Umbilical cord (tissue), 2 donors: ENCODE data around the gene TLCD1. TPM values are rescaled to one million over a fixed set of nuclear protein-coding genes. Genes with fewer than 3 reads are reported as not detected.
"Not testable (repeated sequence)": the region's sequence is repeated elsewhere in the genome, so short reads cannot be mapped to it uniquely, and the experiment has no call there.

Experiments used
- DNase-seq: peaks from one replicate; pipeline ENCODE4 v3.0.0-alpha.2; 2015; ENCODE audit warnings: low spot score
- total RNA-seq: library from RNA; depleted of rRNA; stranded (reverse); fragments of >200 nt; gene quantifications from one replicate; pipeline ENCODE4 v1.2.3, GENCODE V29; 2014; ENCODE audit warnings: low replicate concordance; ENCODE audit not compliant: insufficient read depth

Gene TLCD1
- total RNA-seq, 1 donor from 2014 or later: 5.1 TPM

GRCh38 chr17:28729950-28730330 lies 3.9 kb upstream of the TLCD1 start:
- DNase-seq: no peak

DNA sequence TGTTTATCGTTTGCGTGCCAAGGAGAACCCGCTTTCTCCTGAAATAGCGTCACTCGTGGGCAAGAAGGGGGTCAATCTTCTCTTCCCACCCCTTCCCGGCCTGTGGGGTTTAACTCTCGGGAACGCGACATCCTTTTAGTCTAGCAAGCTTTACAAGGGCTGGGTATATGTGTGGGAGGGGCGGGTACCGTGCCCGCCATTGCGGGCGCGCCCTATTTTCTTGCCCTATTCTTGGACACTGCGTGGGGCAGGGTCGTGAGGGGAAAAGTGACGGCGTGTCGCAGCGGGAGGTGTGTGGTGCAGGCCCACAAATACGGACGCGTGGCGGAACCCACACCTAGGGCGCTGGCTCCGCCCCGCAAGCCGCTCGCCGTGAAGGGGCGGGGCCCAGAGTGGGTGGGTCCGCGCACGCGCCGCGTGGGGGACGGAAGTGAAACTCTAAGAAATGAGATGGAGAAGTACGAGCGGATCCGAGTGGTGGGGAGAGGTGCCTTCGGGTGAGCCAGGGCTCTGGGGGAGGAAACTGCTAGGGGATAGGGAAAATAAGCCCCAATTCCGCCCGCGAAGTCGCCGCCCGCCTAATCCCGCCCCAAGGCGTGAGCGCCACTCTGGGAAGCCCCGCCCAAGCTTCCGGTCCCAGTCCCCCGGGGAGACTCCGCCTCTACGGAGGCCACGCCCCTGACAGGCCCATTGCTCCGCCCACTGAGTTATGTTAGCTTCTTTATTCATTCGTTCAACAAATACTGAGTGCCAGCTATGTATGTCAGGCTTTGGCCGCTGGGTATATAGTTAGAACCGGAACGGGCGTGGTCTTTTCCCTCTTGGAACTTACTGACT lies 2.5 kb upstream of the TLCD1 start, which contains the start of gene NEK8:
TSS of gene NEK8 (plus strand) at position 425 of the 837 bp plus-strand sequence. CDS start at position 451, 26 bp downstream.
- peak; percentile 97 for DNase-seq

- DNase-seq: peak; percentile 98
Measured at GRCh38 chr17:28726627-28727491, 826 bp upstream of the TLCD1 start.

- no peak for DNase-seq
Measured at GRCh38 chr17:28725660-28726225, 290 bp downstream of the TLCD1 start.

DNA sequence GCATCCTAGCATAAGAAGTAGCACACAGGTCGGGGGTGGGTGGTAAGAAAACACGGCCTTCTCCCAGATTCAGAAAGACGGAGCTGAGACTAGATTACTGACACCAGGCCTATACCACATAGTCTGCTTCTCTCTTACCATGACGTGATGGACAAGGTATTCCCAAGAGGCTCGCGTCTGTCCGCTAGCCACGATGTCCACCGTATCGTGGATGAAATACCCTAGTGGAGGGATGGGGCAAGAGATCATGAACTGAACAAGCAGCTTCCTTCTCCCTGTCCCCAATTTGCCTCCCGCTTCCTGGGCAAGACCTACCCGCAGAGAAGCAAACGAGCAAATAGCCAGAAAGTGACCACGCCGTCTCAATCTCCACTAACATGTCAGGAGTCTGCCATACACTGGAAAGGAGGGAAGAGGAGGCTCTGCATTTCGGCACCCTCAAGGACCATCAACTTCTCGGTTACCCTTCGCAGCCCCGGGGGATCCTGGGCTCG lies 820 bp downstream of the TLCD1 start:
- peak; percentile 38 for DNase-seq

- no peak for DNase-seq
Measured at GRCh38 chr17:28724500-28725165, 1.4 kb downstream of the TLCD1 start.

DNA sequence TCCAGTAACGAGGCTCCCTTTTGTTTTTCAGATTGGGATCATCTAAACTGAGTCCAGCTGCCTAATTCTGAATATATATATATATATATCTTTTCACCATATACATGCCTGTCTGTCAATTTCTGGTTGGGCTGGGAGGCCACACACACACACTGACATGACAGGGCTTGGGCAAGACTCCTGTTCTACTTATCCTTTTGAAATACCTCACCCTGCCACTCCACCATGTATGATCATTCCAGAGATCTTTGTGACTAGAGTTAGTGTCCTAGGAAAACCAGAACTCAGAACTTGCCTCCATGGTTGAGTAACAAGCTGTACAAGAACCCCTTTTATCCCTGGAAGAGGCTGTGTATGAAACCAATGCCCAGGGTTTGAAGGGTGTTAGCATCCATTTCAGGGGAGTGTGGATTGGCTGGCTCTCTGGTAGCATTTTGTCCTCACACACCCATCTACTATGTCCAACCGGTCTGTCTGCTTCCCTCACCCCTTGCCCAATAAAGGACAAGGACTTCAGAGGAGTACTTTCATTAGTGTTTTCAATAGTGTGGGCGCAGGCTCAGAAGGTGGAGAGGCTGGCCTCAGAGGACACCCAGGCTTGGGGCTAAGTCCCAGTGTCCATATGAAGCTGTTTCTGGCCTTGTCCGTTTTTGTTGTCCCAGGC lies 2.1 kb downstream of the TLCD1 start:
- DNase-seq: not testable (repeated sequence)

DNA sequence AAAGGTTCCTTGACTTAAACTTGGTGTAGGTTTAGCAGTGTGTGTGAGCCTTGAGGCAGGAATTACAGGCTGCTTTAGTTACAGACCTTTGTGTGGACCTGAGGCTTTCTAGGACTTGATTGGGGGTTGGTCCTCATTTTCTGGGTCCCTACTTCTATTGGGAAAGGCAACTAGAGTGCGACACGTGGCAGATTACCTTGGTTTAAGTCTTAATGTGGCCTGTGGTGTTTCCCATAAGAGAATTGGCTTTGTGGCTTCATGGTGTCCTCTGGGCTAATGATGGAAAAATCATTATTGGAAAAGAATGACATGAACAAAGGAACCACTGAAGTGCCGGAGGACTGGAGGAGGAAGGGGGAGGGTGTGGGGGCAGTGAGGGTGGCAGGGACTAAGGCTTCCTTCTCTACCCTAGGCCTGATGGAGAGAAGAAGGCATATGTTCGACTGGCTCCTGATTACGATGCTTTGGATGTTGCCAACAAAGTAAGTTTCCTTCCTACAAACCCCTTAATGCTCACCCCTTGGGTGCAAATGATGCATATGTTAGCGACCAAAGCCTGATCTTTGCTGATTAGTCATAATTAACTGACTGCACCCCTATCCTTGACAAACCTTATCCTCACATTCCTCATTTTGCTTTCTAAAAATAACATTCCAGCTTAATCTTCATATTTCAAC lies 2.7 kb downstream of the TLCD1 start:
- no peak for DNase-seq

DNA sequence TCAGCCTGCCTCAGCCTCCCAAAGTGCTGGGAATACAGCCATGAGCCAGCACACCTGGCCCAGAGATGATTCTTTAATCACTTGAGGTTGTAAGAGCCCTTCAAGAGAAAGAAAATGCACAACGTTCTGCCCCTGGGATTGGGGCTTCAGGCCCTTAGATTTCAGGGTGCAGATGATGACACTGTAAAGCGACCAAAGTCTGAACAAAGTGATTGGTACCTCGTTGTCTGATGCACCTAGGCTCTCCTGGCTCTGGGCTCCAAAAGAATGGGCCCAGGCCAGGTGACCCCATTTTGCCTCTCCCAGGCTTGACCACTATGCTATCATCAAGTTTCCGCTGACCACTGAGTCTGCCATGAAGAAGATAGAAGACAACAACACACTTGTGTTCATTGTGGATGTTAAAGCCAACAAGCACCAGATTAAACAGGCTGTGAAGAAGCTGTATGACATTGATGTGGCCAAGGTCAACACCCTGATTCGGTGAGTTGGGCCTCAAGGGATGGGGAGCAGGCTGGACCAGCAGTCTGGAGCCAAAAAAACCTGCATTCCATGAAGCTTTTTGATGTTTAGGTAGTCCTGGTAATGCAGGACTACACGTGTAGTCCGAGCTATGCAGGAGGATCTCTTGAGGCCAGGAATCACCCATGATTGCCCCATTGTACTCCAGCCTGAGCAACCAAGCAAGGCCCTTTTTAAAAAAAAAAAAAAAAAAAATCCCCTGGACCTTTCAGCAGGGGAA lies 3.4 kb downstream of the TLCD1 start:
- DNase-seq: no peak

- not testable (repeated sequence) for DNase-seq
Measured at GRCh38 chr17:28720997-28721329, 5.1 kb downstream of the TLCD1 start.

DNA sequence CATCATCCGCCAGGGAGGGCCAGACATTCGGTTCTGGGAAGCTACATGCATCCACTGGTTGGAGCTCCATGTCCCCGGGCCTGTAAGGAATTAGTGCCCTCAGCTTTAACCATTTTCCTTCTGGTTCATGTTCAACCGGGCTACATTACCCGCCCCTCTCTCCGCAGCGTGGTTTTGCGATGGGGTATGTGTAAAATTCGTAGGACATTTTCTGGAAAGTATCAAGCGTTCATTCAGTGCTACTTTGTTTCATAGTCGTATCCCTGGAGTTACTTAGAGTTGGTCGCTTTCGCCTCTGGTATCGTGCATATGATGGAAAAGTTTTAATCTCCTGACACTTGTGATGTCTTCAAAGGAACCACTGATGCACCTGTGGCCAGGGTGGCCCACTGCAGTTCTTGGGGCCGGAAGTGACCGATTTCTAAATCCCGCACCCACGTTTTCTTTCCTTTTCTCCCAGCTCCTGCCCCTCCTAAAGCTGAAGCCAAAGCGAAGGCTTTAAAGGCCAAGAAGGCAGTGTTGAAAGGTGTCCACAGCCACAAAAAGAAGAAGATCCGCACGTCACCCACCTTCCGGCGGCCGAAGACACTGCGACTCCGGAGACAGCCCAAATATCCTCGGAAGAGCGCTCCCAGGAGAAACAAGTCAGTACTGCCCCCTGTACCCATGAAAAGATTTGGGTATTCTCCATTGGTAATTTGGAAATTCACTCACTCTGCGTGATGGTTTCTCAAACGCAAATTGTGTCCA lies 5.6 kb downstream of the TLCD1 start:
- no peak for DNase-seq

DNA sequence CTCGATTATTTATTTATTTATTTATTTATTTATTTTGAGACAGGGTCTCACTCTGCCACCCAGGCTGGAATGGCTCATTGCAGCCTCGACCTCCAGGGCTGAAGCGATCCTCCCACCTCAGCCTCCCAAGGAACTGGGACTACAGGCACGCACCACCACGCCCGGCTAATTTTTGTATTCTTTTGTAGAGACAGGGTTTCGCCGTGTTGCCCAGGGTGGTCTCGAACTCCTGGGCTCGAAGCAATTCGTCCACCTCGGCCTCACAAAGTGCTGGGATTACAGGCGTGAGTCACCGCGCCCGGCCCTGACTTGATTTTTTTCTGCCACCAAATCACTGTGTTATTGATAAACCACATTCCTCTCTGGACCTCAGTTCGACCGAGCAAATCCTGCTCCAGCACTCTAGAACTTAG lies 7.0 kb downstream of the TLCD1 start:
- DNase-seq: no peak

DNA sequence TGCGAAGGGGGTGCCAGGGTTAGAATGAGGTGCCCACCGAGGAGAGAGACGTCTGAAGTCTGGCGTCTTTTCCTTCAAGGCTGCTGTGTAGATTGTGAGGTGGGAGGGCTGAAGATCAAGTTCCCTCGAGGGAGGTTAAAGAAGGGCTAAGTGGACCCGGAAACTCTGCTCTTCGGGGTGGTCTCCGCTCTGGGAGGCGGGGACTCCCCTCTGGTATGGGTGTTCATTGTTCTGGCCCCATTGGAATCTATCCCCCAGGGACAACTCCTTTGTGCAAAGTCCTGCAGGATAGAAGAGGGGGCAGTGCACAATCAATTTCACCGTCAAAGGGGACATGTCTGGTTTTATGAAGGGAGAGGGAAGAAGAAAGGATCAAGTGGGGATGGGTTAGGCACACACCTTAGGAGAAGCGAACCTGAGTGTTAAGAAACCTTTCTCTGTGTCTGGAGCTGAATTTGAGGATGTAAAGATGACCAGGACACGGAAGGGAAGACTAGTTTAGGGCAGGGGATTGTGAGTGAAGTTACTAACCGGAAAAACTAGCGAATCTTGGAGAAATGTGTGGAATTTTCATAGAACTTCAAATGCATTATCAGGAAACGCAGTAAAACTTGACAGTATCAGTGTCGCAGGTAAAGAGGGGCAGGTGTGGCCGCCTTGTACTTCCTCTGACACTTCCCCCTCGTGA lies 7.6 kb downstream of the TLCD1 start:
- DNase-seq: no peak

GRCh38 chr17:28717578-28718332 lies 8.3 kb downstream of the TLCD1 start, which contains the start of gene RAB34:
Gene RAB34, minus strand, starts transcription at chr17:28717868. Its CDS starts 602 bp downstream, at chr17:28717266.
- DNase-seq: peak; percentile 96

- DNase-seq: peak; percentile 41
Measured at GRCh38 chr17:28716740-28717577, 9.1 kb downstream of the TLCD1 start.

GRCh38 chr17:28715217-28715616 lies 10.8 kb downstream of the TLCD1 start:
- DNase-seq: no peak

DNA sequence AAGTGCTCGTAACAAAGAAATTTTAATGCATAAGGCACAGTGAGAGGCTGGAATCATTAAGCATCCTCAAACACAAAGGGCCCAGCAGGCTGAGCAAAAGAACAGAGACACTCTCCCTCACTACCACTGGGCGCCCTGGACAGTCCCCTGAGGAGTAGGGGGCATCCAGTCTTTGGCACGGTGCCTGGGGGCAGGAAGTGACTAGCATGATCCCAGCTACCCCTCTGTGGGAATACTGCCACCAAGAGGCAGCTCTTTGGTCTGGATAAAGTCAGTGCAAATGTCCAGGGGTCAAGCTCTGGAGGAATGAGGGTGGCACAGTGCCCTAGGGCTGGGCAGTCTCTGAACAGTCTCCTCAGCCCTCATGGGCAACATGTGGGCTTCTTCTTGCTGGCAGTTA lies 11.8 kb downstream of the TLCD1 start:
- no peak for DNase-seq
